ENCODE measurements around the gene SDR42E2.

The SDR42E2 gene

DNA sequence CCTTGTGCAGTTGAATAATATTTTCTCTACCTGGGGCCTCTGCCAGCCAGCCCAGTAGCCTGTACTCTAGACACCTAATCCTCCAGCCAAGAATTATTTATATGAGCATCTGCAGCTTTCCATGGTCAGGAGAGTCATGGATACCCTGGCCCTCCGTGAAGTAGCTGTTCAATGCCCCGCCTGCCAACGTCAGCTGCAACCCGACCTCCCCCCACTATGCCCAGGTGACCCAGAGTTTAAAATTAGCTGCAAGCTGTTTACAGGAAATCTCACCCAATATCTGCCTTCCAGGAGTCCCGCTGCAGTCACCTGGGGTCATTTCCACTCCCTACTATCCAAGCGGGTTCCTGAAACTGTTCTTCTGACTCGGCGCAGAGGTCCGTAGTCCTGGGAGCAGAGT is 12.3 kb downstream of the SDR42E2 start:
- H3K4me3 ChIP-seq (ENCODE audit: low read depth, low read length), result no peak overlapping the region
- TF ChIP-seq, protein P1, sequence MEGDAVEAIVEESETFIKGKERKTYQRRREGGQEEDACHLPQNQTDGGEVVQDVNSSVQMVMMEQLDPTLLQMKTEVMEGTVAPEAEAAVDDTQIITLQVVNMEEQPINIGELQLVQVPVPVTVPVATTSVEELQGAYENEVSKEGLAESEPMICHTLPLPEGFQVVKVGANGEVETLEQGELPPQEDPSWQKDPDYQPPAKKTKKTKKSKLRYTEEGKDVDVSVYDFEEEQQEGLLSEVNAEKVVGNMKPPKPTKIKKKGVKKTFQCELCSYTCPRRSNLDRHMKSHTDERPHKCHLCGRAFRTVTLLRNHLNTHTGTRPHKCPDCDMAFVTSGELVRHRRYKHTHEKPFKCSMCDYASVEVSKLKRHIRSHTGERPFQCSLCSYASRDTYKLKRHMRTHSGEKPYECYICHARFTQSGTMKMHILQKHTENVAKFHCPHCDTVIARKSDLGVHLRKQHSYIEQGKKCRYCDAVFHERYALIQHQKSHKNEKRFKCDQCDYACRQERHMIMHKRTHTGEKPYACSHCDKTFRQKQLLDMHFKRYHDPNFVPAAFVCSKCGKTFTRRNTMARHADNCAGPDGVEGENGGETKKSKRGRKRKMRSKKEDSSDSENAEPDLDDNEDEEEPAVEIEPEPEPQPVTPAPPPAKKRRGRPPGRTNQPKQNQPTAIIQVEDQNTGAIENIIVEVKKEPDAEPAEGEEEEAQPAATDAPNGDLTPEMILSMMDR (IDR thresholded peaks at IDR 0.05; ENCODE audit: control insufficient read depth, extremely low read depth, insufficient read depth), result no peak
- no peak for DNase-seq (ENCODE audit: low read depth)

DNA sequence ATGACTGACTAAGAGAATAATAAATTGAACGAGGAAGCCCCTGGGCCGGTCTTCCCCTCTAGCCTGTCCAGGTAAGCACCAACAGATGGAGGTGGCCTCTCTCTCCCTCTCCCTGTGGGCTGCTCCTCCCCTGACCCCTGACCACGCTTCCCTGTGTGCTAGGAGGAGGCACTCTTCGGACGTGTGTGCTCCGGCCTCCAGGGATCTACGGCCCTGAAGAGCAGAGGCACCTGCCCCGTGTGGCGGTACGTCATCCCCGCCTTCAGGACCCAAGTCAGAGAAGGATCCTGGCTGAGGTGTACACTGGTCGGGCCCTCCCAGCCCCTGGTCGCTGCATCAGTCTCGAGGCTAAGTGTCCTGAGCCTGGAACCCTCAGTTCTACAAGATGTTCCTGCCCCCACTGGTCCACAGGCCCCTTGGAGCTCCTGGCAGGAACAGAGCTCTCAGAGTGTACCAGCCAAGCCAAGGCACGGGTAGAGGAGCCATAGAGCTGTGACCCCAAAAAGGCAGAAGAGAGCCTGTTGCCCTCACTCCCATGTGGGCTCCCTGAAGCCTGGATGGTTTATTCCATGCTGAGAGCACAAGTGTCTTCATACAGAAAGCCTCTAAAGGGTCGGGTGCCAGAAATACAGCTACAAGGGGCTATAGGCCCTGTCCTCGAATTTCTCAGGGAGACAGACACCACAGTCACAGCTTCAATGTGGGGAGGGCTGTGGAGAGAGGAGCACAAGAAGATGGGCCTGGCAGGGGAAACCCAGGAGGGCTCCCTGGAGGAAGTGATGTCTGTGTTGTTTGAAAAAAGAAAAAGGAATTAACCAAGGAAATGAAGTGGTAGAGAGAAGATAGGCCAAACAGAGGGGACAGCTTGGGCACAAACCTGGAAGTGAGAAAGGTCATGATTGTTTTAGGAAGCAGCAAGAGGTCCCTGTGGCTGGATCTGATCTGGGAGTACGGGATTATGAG is 15.9 kb downstream of the SDR42E2 start:
- no peak for DNase-seq (ENCODE audit: low read depth)
- H3K4me3 ChIP-seq (ENCODE audit: low read depth, low read length), result no peak overlapping the region
- TF ChIP-seq, protein P1 (IDR thresholded peaks at IDR 0.05; ENCODE audit: control insufficient read depth, extremely low read depth, insufficient read depth), result no peak

DNA sequence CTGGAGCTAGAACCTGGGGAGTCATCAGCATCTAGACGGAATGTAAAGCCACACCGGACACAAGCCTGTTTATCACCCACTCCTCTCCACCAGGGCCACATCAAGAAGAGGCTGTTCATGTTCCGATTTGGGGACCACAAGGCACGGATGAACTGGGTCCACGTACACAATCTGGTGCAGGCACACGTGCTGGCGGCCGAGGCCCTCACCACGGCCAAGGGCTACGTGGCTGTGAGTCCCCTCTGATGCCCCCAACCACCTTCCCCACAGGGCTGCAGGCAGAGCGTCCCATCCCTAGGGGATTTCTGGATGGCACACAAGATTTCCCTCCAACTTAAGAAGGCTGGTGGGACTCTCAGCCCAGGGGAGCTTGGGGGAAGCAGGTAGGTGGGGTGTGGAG is 19.1 kb downstream of the SDR42E2 start:
- no peak for DNase-seq (ENCODE audit: low read depth)
- TF ChIP-seq, protein P1 (IDR thresholded peaks at IDR 0.05; ENCODE audit: control insufficient read depth, extremely low read depth, insufficient read depth), result no peak
- no peak overlapping the region for H3K4me3 ChIP-seq (ENCODE audit: low read depth, low read length)

DNA sequence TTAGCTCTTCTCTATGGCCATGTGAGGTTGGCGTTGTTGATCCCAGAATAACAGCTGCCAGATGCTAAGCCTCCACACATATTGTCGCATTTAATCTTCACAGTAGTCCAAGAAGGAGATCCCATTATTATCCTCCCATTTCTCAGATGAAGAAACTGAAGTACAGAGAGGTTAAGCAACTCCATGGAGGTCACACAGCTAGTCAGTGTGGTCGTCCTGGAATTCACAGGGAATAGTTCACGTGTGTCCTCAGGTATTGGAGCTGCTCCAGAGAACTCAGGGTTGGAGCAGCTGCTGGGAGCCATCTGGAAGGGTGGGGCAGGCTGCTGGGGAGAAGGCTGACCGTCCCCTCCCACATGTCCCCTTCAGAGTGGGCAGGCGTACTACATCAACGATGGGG is 19.5 kb downstream of the SDR42E2 start:
- H3K4me3 ChIP-seq (ENCODE audit: low read depth, low read length), result no peak overlapping the region
- no peak for DNase-seq (ENCODE audit: low read depth)
- TF ChIP-seq, protein P1 (IDR thresholded peaks at IDR 0.05; ENCODE audit: control insufficient read depth, extremely low read depth, insufficient read depth), result no peak

DNA sequence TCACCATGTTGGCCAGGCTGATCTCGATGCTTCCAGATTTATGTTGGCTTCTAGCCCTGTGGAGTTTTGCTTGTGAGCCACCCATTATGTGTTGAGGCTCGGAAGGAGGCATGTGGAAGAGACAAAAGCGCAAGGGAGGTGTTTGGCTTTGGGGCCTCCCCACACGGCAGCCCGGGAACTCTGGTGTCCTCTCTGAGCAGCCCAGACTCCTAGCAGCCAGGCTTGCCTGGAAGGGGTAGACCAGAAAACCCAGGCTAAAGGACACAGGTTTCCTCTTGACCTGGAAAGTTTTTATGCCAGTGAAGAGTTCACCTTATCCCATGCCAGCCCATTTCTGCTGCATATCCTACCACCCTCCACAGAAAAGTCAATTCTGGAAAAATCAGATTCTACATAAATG is 21.0 kb downstream of the SDR42E2 start:
- no peak overlapping the region for H3K4me3 ChIP-seq (ENCODE audit: low read depth, low read length)
- no peak for DNase-seq (ENCODE audit: low read depth)
- TF ChIP-seq, protein P1 (IDR thresholded peaks at IDR 0.05; ENCODE audit: control insufficient read depth, extremely low read depth, insufficient read depth), result no peak

DNA sequence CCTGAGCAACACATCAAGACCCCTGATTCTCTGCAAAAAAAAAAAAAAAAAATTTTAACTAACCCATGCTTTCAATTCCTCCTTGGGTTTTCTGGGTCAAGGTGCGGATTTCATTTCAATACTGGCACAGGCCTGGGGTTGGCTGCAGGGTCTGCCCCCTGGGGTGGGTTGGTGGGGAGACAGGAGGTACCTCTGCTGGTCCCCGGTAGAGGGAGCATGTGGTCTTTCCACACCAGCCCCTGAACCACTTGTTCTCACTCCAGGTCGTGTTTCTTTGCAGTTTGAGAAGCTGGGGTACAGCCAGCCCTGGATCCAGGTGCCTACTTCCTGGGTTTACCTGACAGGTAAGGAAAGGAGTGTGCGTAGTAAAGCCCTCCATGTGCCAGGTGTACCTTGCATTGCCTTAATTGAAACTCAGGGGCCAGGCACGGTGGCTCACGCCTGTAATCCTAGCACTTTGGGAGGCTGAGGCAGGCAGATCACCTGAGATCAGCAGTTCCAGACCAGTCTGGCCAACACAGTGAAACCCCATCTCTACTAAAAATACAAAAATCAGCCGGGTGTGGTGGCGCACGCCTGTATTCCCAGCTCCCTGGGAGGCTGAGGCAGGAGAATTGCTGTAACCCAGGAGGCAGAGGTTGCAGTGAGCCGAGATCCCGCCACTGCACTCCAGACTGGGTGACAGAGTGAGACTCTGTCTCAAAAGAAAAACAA is 21.8 kb downstream of the SDR42E2 start:
- DNase-seq (ENCODE audit: low read depth), result no peak
- no peak overlapping the region for H3K4me3 ChIP-seq (ENCODE audit: low read depth, low read length)
- TF ChIP-seq, protein P1 (IDR thresholded peaks at IDR 0.05; ENCODE audit: control insufficient read depth, extremely low read depth, insufficient read depth), result 0 out of 2 replicates have a peak, but pooled peaks have one; percentile 9

Data from LNCaP clone FGC (cell line).